HepG2 (cell line): ENCODE data around the gene RNMT. TPM values are rescaled to one million over a fixed set of nuclear protein-coding genes. Genes with fewer than 3 reads are reported as not detected.

ENCODE experiments used
- AGO2 ChIP-seq: fragments of 200-400 bp; formaldehyde crosslinking; optimal IDR thresholded peaks from 2 replicates; pipeline ENCODE3; 2017; ENCODE audit warnings: mild to moderate bottlenecking, low read depth, low read length, moderate library complexity
- HNRNPLL ChIP-seq: fragments of 200-400 bp; formaldehyde crosslinking; IDR thresholded peaks from 2 replicates; pipeline ENCODE4 v1.6.1; 2017; ENCODE audit warnings: mild to moderate bottlenecking, low read depth, low read length; ENCODE audit not compliant: poor library complexity, severe bottlenecking
- HNRNPUL1 ChIP-seq: fragments of 200-400 bp; formaldehyde crosslinking; IDR thresholded peaks from 2 replicates; pipeline ENCODE4 v1.6.1; 2017; ENCODE audit warnings: low read depth, mild to moderate bottlenecking, low read length, moderate library complexity
- KDM5B ChIP-seq: sonication (generic); formaldehyde crosslinking; IDR thresholded peaks from 2 replicates; pipeline ENCODE4 v1.4.0; 2020; ENCODE audit warnings: missing genetic modification reagents, mild to moderate bottlenecking, borderline replicate concordance
- TAF15 ChIP-seq: fragments of 200-400 bp; formaldehyde crosslinking; IDR thresholded peaks from one replicate; pipeline ENCODE4 v1.6.1; 2018; ENCODE audit warnings: mild to moderate bottlenecking, low read depth, low read length; ENCODE audit not compliant: poor library complexity, severe bottlenecking
- ZEB1 ChIP-seq: IDR thresholded peaks from 2 replicates; pipeline ENCODE4 v1.6.1; 2012; ENCODE audit warnings: mild to moderate bottlenecking, low read depth, inconsistent platforms; ENCODE audit not compliant: insufficient replicate concordance
- ZFP62 ChIP-seq: sonication (generic); formaldehyde crosslinking; IDR thresholded peaks from 2 replicates; pipeline ENCODE4 v1.4.0; 2020; ENCODE audit warnings: missing genetic modification reagents
- ZNF33A ChIP-seq: sonication (generic); formaldehyde crosslinking; IDR thresholded peaks from 2 replicates; pipeline ENCODE4 v1.5.1; 2020; ENCODE audit warnings: missing genetic modification reagents, mild to moderate bottlenecking, moderate library complexity, borderline replicate concordance
- ZNF383 ChIP-seq: sonication (generic); formaldehyde crosslinking; IDR thresholded peaks from 2 replicates; pipeline ENCODE4 v1.4.0; 2020; ENCODE audit warnings: missing genetic modification reagents, mild to moderate bottlenecking, borderline replicate concordance
- ZSCAN12 ChIP-seq: sonication (generic); formaldehyde crosslinking; IDR thresholded peaks from 2 replicates; pipeline ENCODE4 v1.9.0; 2021; ENCODE audit warnings: mild to moderate bottlenecking, missing genetic modification reagents
- polyA plus RNA-seq, 8 experiments: library from polyadenylated mRNA; depleted of rRNA in 3 of 8; stranded (reverse) in 7 of 8; unstranded in 1 of 8; fragments of >200 nt; fragmentation: Illumina TruSeq in 4 of 8; extraction: Trizol in 4 of 8; gene quantifications; 2 replicates each; pipeline versions ENCODE4 v1.2.1 to v1.2.3, GENCODE V29; 2011 to 2016; ENCODE audit warnings: low read depth in 4 of 8, missing spikeins in 1 of 8, mixed read lengths in 1 of 8; ENCODE audit not compliant: insufficient read depth in 1 of 8
- total RNA-seq, 5 experiments: library from RNA; depleted of rRNA; stranded (reverse); fragments of >200 nt; fragmentation: Illumina TruSeq; extraction: Trizol; gene quantifications; 2 replicates each; pipeline ENCODE4 v1.2.3, GENCODE V29; 2016; ENCODE audit warnings: low read depth in 1 of 5
- TF ChIP-seq, protein P1 (sequence below): sonication (generic); formaldehyde crosslinking; IDR thresholded peaks from 2 replicates; pipeline ENCODE4 v1.4.0; 2020; ENCODE audit warnings: missing genetic modification reagents
- TF ChIP-seq, protein P2 (sequence below): sonication (generic); formaldehyde crosslinking; IDR thresholded peaks from 2 replicates; pipeline ENCODE4 v1.4.0; 2020; ENCODE audit warnings: low read depth, missing genetic modification reagents
- TF ChIP-seq, protein P3 (sequence below), 2 experiments: sonication (generic) in 1 of 2; formaldehyde crosslinking in 1 of 2; IDR thresholded peaks; 2 replicates each; pipeline versions ENCODE4 v1.4.0 to v1.6.1; 2016 to 2020; ENCODE audit warnings: borderline replicate concordance in 1 of 2, low read depth in 1 of 2, mild to moderate bottlenecking in 1 of 2, missing genetic modification reagents in 1 of 2

Gene RNMT
- total and polyA plus RNA-seq, 2 of the 13 experiments (the other 11 are each of a cell fraction or from before 2014, with no cell fraction given) = 22.9 to 24.4 TPM

DNA sequence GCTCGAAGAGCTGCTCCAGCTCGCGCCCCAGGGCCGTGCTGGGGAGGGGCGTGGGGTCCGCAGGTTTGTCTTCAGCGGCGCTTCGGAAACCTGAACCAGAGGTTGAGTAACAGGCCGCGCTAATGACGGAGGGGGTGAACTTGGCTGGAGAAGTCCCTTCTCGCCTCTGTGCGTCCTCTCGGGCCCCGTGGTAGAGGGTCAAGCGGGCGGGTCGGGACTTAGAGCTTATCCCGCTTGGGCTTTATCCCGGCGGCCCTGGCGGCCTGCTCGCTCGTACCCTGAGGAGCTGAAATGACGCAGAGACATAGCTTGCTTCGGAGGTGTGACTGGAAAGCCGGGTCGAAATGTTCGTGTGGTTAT is 479 bp downstream of the RNMT start (continued):
- TF ChIP-seq ZSCAN12 (CRISPR knock-in tag) (no peak), ZNF383 (no peak), HNRNPUL1 (no peak), HNRNPLL (peak; percentile 97), AGO2 (no peak), KDM5B (CRISPR knock-in tag) (no peak), ZFP62 (CRISPR knock-in tag) (no peak), TAF15 (peak; percentile 70), ZNF33A (CRISPR knock-in tag) (no peak), ZEB1 (no peak)
- TF ChIP-seq, protein P1, sequence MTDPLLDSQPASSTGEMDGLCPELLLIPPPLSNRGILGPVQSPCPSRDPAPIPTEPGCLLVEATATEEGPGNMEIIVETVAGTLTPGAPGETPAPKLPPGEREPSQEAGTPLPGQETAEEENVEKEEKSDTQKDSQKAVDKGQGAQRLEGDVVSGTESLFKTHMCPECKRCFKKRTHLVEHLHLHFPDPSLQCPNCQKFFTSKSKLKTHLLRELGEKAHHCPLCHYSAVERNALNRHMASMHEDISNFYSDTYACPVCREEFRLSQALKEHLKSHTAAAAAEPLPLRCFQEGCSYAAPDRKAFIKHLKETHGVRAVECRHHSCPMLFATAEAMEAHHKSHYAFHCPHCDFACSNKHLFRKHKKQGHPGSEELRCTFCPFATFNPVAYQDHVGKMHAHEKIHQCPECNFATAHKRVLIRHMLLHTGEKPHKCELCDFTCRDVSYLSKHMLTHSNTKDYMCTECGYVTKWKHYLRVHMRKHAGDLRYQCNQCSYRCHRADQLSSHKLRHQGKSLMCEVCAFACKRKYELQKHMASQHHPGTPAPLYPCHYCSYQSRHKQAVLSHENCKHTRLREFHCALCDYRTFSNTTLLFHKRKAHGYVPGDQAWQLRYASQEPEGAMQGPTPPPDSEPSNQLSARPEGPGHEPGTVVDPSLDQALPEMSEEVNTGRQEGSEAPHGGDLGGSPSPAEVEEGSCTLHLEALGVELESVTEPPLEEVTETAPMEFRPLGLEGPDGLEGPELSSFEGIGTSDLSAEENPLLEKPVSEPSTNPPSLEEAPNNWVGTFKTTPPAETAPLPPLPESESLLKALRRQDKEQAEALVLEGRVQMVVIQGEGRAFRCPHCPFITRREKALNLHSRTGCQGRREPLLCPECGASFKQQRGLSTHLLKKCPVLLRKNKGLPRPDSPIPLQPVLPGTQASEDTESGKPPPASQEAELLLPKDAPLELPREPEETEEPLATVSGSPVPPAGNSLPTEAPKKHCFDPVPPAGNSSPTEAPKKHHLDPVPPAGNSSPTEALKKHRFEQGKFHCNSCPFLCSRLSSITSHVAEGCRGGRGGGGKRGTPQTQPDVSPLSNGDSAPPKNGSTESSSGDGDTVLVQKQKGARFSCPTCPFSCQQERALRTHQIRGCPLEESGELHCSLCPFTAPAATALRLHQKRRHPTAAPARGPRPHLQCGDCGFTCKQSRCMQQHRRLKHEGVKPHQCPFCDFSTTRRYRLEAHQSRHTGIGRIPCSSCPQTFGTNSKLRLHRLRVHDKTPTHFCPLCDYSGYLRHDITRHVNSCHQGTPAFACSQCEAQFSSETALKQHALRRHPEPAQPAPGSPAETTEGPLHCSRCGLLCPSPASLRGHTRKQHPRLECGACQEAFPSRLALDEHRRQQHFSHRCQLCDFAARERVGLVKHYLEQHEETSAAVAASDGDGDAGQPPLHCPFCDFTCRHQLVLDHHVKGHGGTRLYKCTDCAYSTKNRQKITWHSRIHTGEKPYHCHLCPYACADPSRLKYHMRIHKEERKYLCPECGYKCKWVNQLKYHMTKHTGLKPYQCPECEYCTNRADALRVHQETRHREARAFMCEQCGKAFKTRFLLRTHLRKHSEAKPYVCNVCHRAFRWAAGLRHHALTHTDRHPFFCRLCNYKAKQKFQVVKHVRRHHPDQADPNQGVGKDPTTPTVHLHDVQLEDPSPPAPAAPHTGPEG = peak; percentile 77; the same call in 1 of the 2 replicates
- TF ChIP-seq, protein P2, sequence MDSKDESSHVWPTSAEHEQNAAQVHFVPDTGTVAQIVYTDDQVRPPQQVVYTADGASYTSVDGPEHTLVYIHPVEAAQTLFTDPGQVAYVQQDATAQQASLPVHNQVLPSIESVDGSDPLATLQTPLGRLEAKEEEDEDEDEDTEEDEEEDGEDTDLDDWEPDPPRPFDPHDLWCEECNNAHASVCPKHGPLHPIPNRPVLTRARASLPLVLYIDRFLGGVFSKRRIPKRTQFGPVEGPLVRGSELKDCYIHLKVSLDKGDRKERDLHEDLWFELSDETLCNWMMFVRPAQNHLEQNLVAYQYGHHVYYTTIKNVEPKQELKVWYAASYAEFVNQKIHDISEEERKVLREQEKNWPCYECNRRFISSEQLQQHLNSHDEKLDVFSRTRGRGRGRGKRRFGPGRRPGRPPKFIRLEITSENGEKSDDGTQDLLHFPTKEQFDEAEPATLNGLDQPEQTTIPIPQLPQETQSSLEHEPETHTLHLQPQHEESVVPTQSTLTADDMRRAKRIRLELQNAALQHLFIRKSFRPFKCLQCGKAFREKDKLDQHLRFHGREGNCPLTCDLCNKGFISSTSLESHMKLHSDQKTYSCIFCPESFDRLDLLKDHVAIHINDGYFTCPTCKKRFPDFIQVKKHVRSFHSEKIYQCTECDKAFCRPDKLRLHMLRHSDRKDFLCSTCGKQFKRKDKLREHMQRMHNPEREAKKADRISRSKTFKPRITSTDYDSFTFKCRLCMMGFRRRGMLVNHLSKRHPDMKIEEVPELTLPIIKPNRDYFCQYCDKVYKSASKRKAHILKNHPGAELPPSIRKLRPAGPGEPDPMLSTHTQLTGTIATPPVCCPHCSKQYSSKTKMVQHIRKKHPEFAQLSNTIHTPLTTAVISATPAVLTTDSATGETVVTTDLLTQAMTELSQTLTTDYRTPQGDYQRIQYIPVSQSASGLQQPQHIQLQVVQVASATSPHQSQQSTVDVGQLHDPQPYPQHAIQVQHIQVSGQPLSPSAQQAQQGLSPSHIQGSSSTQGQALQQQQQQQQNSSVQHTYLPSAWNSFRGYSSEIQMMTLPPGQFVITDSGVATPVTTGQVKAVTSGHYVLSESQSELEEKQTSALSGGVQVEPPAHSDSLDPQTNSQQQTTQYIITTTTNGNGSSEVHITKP (CRISPR knock-in tag) = 0 out of 2 replicates have a peak, but pooled peaks have one; percentile 10
- TF ChIP-seq, protein P3, sequence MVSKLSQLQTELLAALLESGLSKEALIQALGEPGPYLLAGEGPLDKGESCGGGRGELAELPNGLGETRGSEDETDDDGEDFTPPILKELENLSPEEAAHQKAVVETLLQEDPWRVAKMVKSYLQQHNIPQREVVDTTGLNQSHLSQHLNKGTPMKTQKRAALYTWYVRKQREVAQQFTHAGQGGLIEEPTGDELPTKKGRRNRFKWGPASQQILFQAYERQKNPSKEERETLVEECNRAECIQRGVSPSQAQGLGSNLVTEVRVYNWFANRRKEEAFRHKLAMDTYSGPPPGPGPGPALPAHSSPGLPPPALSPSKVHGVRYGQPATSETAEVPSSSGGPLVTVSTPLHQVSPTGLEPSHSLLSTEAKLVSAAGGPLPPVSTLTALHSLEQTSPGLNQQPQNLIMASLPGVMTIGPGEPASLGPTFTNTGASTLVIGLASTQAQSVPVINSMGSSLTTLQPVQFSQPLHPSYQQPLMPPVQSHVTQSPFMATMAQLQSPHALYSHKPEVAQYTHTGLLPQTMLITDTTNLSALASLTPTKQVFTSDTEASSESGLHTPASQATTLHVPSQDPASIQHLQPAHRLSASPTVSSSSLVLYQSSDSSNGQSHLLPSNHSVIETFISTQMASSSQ (IDR thresholded peaks at IDR 0.05; ENCODE audit: low read depth) = no peak
- TF ChIP-seq, protein P3 (CRISPR knock-in tag; IDR thresholded peaks at IDR 0.05; ENCODE audit: borderline replicate concordance) = no peak
